Transverse colon (tissue), 4 donors: ENCODE results near the gene POLA2.

ENCODE experiments used
- EP300 ChIP-seq: sonication (generic); formaldehyde crosslinking; IDR thresholded peaks from one replicate; pipeline ENCODE4 v1.6.1; 2017; ENCODE audit warnings: antibody characterized with exemption, low read depth
- POLR2A ChIP-seq: fragments of 450-650 bp; IDR thresholded peaks from one replicate; pipeline ENCODE4 v1.6.1; 2016; ENCODE audit warnings: antibody characterized with exemption, mild to moderate bottlenecking, moderate library complexity
- POLR2AphosphoS5 ChIP-seq, 3 donors: sonication (generic); formaldehyde crosslinking; IDR thresholded peaks; one replicate each; pipeline ENCODE4 v1.6.1; 2016; ENCODE audit warnings: antibody characterized with exemption in 3 of 3
- TF ChIP-seq, protein P1 (sequence below), 5 experiments: fragments of 200-600 bp in 3 of 5; fragments of 450-650 bp in 2 of 5; sonication (generic) in 3 of 5; IDR thresholded peaks; 1 replicate in 2 of 5; 2 replicates in 3 of 5; pipeline ENCODE4 v1.5.1; 2016 to 2017; ENCODE audit warnings: antibody characterized with exemption in 5 of 5, inconsistent platforms in 3 of 5, mild to moderate bottlenecking in 2 of 5, moderate library complexity in 1 of 5

DNA sequence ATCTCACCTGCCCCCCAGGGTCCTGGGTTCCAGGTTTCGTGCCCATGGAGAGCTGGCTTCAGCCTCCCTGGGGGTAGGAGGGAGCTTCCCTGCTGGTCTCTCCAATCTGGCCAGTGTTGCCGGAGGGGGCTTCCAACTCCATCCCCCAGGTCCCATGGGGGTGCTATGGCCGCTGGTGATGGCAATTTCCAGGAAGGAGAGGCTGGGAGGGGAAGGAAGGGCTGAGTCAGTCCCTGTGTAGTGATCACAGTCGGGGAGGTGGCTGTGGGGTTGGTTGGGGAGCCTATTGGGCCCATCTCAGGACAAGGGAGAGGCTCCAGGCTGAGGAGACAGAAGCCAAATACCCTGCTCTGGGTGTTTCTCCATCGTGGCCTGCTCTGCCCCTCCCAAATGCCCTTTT is 47.2 kb downstream of the POLA2 start:
- TF ChIP-seq EP300 (no peak), POLR2A (no peak), POLR2AphosphoS5 (IDR thresholded peaks at IDR 0.05) (no peak)
- TF ChIP-seq, protein P1, sequence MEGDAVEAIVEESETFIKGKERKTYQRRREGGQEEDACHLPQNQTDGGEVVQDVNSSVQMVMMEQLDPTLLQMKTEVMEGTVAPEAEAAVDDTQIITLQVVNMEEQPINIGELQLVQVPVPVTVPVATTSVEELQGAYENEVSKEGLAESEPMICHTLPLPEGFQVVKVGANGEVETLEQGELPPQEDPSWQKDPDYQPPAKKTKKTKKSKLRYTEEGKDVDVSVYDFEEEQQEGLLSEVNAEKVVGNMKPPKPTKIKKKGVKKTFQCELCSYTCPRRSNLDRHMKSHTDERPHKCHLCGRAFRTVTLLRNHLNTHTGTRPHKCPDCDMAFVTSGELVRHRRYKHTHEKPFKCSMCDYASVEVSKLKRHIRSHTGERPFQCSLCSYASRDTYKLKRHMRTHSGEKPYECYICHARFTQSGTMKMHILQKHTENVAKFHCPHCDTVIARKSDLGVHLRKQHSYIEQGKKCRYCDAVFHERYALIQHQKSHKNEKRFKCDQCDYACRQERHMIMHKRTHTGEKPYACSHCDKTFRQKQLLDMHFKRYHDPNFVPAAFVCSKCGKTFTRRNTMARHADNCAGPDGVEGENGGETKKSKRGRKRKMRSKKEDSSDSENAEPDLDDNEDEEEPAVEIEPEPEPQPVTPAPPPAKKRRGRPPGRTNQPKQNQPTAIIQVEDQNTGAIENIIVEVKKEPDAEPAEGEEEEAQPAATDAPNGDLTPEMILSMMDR (IDR thresholded peaks at IDR 0.05) = no peak
